Endometrium (tissue), 2 donors: ENCODE results near the gene AHNAK.
"Not testable (repeated sequence)": the region's sequence is repeated elsewhere in the genome, so short reads cannot be mapped to it uniquely, and the experiment has no call there.

Experiments used
- FAIRE-seq: peaks from 2 replicates; lab custom pipeline; 2012; peaks lifted over from hg19 to GRCh38; lab: Jason Lieb, UNC
- donor health status: control.
- donor health status: control.

AHNAK gene

GRCh38 chr11:62571493-62571892 is 24.9 kb upstream of the AHNAK start:
- not testable (repeated sequence) for FAIRE-seq

- not testable (repeated sequence) for FAIRE-seq
Observed at GRCh38 chr11:62570903-62571302, 24.3 kb upstream of the AHNAK start.

- FAIRE-seq = no peak
Observed at GRCh38 chr11:62569611-62570010, 23.0 kb upstream of the AHNAK start.

- no peak for FAIRE-seq
Observed at GRCh38 chr11:62567018-62567633, 20.5 kb upstream of the AHNAK start.

GRCh38 chr11:62566247-62566646 is 19.6 kb upstream of the AHNAK start:
- FAIRE-seq = no peak

- no peak for FAIRE-seq
Observed at GRCh38 chr11:62565100-62565802, 18.6 kb upstream of the AHNAK start.

- FAIRE-seq = not testable (repeated sequence)
Observed at GRCh38 chr11:62561677-62562230, 15.1 kb upstream of the AHNAK start.

GRCh38 chr11:62560566-62561103 is 14.0 kb upstream of the AHNAK start:
- FAIRE-seq = no peak

- not testable (repeated sequence) for FAIRE-seq
Observed at GRCh38 chr11:62559626-62560025, 13.0 kb upstream of the AHNAK start.

- no peak for FAIRE-seq
Observed at GRCh38 chr11:62559204-62559603, 12.6 kb upstream of the AHNAK start.

- FAIRE-seq = no peak
Observed at GRCh38 chr11:62558669-62559068, 12.1 kb upstream of the AHNAK start.

GRCh38 chr11:62556875-62557631 is 10.4 kb upstream of the AHNAK start:
- FAIRE-seq = no peak

- FAIRE-seq = no peak
Observed at GRCh38 chr11:62556108-62556874, 9.7 kb upstream of the AHNAK start.

GRCh38 chr11:62555464-62556107 is 9.0 kb upstream of the AHNAK start:
- no peak for FAIRE-seq

- no peak for FAIRE-seq
Observed at GRCh38 chr11:62554387-62555167, 8.0 kb upstream of the AHNAK start.

GRCh38 chr11:62553839-62554361 is 7.3 kb upstream of the AHNAK start:
- FAIRE-seq = no peak

GRCh38 chr11:62553080-62553838 is 6.7 kb upstream of the AHNAK start:
- FAIRE-seq = no peak

- FAIRE-seq = no peak
Observed at GRCh38 chr11:62552485-62553079, 6.0 kb upstream of the AHNAK start.

- FAIRE-seq = not testable (repeated sequence)
Observed at GRCh38 chr11:62550478-62550877, 3.9 kb upstream of the AHNAK start.
